Right lobe of liver (tissue), 6 donors: ENCODE results near the gene HSFX3. TPM values are rescaled to one million over a fixed set of nuclear protein-coding genes. Genes with fewer than 3 reads are reported as not detected.

Experiments used
- ATAC-seq, 4 donors: fragments of 200-7000 bp; cut with Tn5 transposase; one replicate each; pipeline ENCODE4 v1.9.1; 2020; ENCODE audit warnings: mild to moderate bottlenecking in 4 of 4, moderate library complexity in 4 of 4
- DNase-seq, 3 donors: peaks; one replicate each; pipeline ENCODE4 v3.0.0-alpha.2; 2020
- H3K27ac ChIP-seq, 3 donors: fragments of 200-600 bp; one replicate each; pipeline ENCODE4 v1.8.0; 2022
- H3K27me3 ChIP-seq, 2 donors: fragments of 200-600 bp; one replicate each; pipeline ENCODE4 v1.8.0; 2022
- H3K36me3 ChIP-seq, 4 donors: fragments of 200-600 bp; sonication (generic) in 1 of 4; one replicate each; pipeline versions ENCODE4 v1.5.1 to v1.8.0; 2017 to 2022; ENCODE audit warnings: control low read depth in 1 of 4
- H3K4me1 ChIP-seq, 4 donors: fragments of 200-600 bp; sonication (generic) in 1 of 4; one replicate each; pipeline versions ENCODE4 v1.5.1 to v1.8.0; 2017 to 2022; ENCODE audit warnings: control low read depth in 1 of 4
- H3K4me3 ChIP-seq, 3 donors: fragments of 200-600 bp; one replicate each; pipeline ENCODE4 v1.8.0; 2022
- H3K9me3 ChIP-seq, 4 donors: fragments of 200-600 bp; sonication (generic) in 1 of 4; one replicate each; pipeline versions ENCODE4 v1.5.1 to v1.8.0; 2017 to 2022; ENCODE audit warnings: control low read depth in 1 of 4
- CTCF ChIP-seq, 4 donors: fragments of 200-600 bp in 3 of 4; fragments of 450-650 bp in 1 of 4; IDR thresholded peaks; one replicate each; pipeline versions ENCODE4 v1.5.1 to v1.8.0; 2016 to 2022; ENCODE audit warnings: antibody characterized with exemption in 4 of 4, mild to moderate bottlenecking in 2 of 4
- POLR2A ChIP-seq: fragments of 450-650 bp; IDR thresholded peaks from one replicate; pipeline ENCODE4 v1.6.1; 2017; ENCODE audit warnings: antibody characterized with exemption, mild to moderate bottlenecking
- WGBS: methylation state at CpG from one replicate; pipeline ENCODE4 v1.1.6; 2018; ENCODE audit warnings: low coverage, low lambda C conversion rate; ENCODE audit not compliant: insufficient coverage; ENCODE audit errors: missing lambda C conversion rate; 5-methylcytosine and 5-hydroxymethylcytosine counted together
- intact Hi-C, 2 donors: fragments of 100-400 bp; cut with DNase I; formaldehyde crosslinking; loops; one replicate each; pipeline versions ENCODE4 v1.11.2 to v1.14.1; 2022
- total RNA-seq, 6 experiments: library from RNA; depleted of rRNA in 2 of 6; stranded (reverse); fragments of >200 nt in 2 of 6; fragmentation: NEBNext Ultra II Directional in 3 of 6; extraction: Animal tissue kit (Norgen Biotek cat#: 25700) in 3 of 6; gene quantifications; one replicate each; pipeline versions ENCODE4 v1.1.0 to v1.2.4, GENCODE V29; 2016 to 2023
- donor health status: DM: no; HTN: yes; CAD: no.
- donor health status: DM: no; HTN: no; CAD: no.
- donor health status: DM: no; HTN: no; CAD: no.
- donor health status: DM: no; HTN: yes; CAD: no.
- donor health status: DM: no; HTN: yes; CAD: no.

HSFX3 gene
- total RNA-seq, 6 experiments from 2014 or later = not detected

GRCh38 chrX:149571770-149572169, 22.0 kb upstream of the HSFX3 start:
- DNase-seq (no peak), ATAC-seq (no peak)
- H3K27me3 ChIP-seq = no peaks in the 10 kb centered on the region
- H3K4me3 ChIP-seq = no peak overlapping the region
- no peaks in the 10 kb centered on the region for H3K9me3 ChIP-seq
- WGBS = 56% methylated on average over 7 of the region's 7 CpGs
- no peaks in the 10 kb centered on the region for H3K4me1 ChIP-seq
- no peak overlapping the region for H3K27ac ChIP-seq
- TF ChIP-seq CTCF (IDR thresholded peaks at IDR 0.05) (no peak), POLR2A (no peak)
- intact Hi-C loops = no loop called here
- H3K36me3 ChIP-seq = no peaks in the 10 kb centered on the region

DNA sequence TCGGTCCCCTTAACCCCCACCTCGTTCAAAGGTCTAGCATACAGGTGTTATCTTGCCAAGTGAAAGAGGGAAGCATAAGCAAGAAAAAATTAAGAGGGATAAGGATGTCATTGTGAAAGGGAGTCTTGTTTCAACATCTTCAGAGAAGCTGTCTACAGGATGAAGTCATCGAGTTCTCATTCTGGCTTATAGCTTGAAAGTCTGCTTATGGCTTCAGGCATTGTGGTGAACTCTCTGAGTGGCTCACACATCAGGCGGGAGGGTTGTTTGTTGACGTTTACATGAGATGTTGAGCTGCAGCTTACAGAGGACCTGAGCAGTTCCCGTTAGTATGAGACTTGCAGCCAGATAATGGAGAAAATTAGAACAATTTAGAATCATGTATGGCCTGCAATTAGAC, 20.9 kb upstream of the HSFX3 start:
- ATAC-seq = no peak
- no peak overlapping the region for H3K4me3 ChIP-seq

DNA sequence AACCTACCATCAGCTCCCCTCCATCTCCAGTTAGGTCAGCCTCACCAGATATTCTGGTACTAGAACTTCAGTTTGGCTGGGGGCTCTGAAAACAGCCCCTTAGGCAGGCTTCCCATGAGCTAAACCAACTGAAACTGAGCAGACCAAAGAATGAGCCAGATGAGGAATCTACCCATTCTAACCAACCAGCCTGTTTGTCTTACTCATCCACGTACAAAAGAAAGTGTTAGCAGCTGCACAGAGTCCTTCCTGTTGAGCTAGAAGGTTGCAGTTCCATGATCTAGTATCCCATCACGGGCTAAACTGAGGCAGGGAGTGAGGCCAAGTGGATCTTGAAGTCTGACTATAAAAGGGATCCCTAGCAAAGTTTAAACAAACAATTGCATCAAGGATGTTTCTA, 20.0 kb upstream of the HSFX3 start:
- Histone ChIP-seq H3K9me3 (no peaks in the 10 kb centered on the region), H3K36me3 (no peaks in the 10 kb centered on the region), H3K27me3 (no peaks in the 10 kb centered on the region), H3K4me1 (no peaks in the 10 kb centered on the region), H3K4me3 (no peak overlapping the region), H3K27ac (no peak overlapping the region)
- intact Hi-C loops = no loop called here
- DNase-seq (no peak), ATAC-seq (no peak)
- TF ChIP-seq CTCF (IDR thresholded peaks at IDR 0.05) (no peak), POLR2A (no peak)
- 25% methylated on average over 2 of the region's 2 CpGs for WGBS

More for the DNA sequence above, 20.9 kb upstream of the HSFX3 start:
- 35% methylated on average over 6 of the region's 6 CpGs for WGBS
- Histone ChIP-seq H3K27ac (no peak overlapping the region), H3K9me3 (no peaks in the 10 kb centered on the region), H3K36me3 (no peaks in the 10 kb centered on the region), H3K27me3 (no peaks in the 10 kb centered on the region), H3K4me1 (no peaks in the 10 kb centered on the region)
- intact Hi-C loops = no loop called here
- TF ChIP-seq POLR2A (no peak), CTCF (IDR thresholded peaks at IDR 0.05) (no peak)
- no peak for DNase-seq

DNA sequence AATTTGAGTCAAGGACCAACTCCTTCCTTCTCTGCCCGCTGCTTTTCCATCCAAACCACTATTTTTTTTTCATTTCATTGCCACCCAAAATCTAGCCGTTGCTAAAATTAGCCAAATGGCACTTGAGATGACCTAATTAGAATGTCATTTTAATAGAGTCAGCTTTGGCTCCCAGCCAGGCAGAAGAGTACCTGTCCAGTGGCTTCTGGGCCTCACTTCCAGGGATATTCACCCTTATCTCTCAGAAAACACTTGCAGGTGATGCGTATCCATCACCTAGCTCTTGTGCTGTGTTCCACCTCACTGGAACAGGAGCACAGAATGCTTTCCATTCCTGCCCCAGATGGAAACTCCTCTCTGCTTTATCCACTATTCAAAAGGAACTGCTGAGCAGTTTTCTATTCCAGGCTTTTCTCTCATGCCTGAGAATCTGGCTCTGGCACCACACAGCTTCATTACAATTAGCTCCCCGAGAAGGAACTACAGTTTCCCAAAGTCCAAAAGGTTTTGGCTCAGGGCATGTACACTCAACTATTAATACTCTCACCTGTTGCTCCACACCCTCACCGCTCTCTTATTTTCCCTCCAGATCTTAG, 19.1 kb upstream of the HSFX3 start:
- Histone ChIP-seq H3K27me3 (no peaks in the 10 kb centered on the region), H3K9me3 (no peaks in the 10 kb centered on the region), H3K4me1 (no peaks in the 10 kb centered on the region), H3K36me3 (no peaks in the 10 kb centered on the region), H3K27ac (no peak overlapping the region), H3K4me3 (no peak overlapping the region)
- WGBS = 59% methylated on average over 5 of the region's 5 CpGs
- ATAC-seq (no peak), DNase-seq (no peak)
- TF ChIP-seq POLR2A (no peak), CTCF (IDR thresholded peaks at IDR 0.05) (no peak)
- intact Hi-C loops = no loop called here
